H1 (cell line): ENCODE data around the gene WDR35. TPM values are rescaled to one million over a fixed set of nuclear protein-coding genes. Genes with fewer than 3 reads are reported as not detected.
A peak's percentile ranks its signal among the peaks of the same experiment; 100 is the strongest.

Experiments used
- ASH2L ChIP-seq: fragments of 200-600, 300-600 bp; sonication (generic); IDR thresholded peaks from one replicate; pipeline ENCODE4 v1.7.1; 2017; ENCODE audit warnings: low read length
- MAFK ChIP-seq: IDR thresholded peaks from 2 replicates; pipeline ENCODE4 v1.6.1; 2012; ENCODE audit warnings: low read depth, mild to moderate bottlenecking, improper control_type of control experiment, low read length
- NANOG ChIP-seq: IDR thresholded peaks from 2 replicates; pipeline ENCODE4 v1.6.1; 2011; ENCODE audit warnings: low read length, low read depth, mild to moderate bottlenecking, inconsistent platforms; ENCODE audit not compliant: insufficient read depth, poor library complexity, severe bottlenecking
- RAD21 ChIP-seq, 2 experiments: IDR thresholded peaks in 1 of 2; conservative IDR thresholded peaks in 1 of 2; 2 replicates each; pipeline ENCODE4 v1.6.1; 2011; ENCODE audit warnings: low read depth in 2 of 2, low read length in 2 of 2, improper control_type of control experiment in 1 of 2, inconsistent platforms in 1 of 2, mild to moderate bottlenecking in 1 of 2, moderate library complexity in 1 of 2
- SP1 ChIP-seq: IDR thresholded peaks from 2 replicates; pipeline ENCODE4 v1.6.1; 2011; ENCODE audit warnings: low read depth, low read length
- polyA plus RNA-seq, 7 experiments: library from polyadenylated mRNA; depleted of rRNA in 3 of 7; stranded (reverse) in 5 of 7; unstranded in 2 of 7; fragments of >200 nt in 5 of 7; fragments of 200-250 nt in 2 of 7; gene quantifications; 1 replicate in 5 of 7; 2 replicates in 1 of 7; 4 replicates in 1 of 7; pipeline versions ENCODE4 v1.2.1 to v1.2.3, GENCODE V29; 2011 to 2013; ENCODE audit warnings: missing spikeins in 2 of 7, mixed read lengths in 2 of 7
- total RNA-seq: library from RNA; stranded (reverse); fragmentation: NEBNext Ultra II Directional; extraction: Animal tissue kit (Norgen Biotek cat#: 25700); gene quantifications from 2 replicates; pipeline ENCODE4 v1.2.1, GENCODE V29; 2021
- TF ChIP-seq, protein P1 (sequence below), 3 experiments: IDR thresholded peaks; 1 replicate in 2 of 3; 2 replicates in 1 of 3; pipeline versions ENCODE4 v1.5.1 to v1.6.1; 2011; ENCODE audit warnings: low read length in 3 of 3, mild to moderate bottlenecking in 3 of 3, inconsistent platforms in 2 of 3, low read depth in 1 of 3, moderate library complexity in 1 of 3; ENCODE audit not compliant: insufficient read depth in 1 of 3; ENCODE audit errors: control extremely low read depth in 1 of 3

WDR35 gene
- total and polyA plus RNA-seq, 2 of the 8 experiments (the other 6 are each of a cell fraction or from before 2014, with no cell fraction given): 9.0 to 25.5 TPM

DNA sequence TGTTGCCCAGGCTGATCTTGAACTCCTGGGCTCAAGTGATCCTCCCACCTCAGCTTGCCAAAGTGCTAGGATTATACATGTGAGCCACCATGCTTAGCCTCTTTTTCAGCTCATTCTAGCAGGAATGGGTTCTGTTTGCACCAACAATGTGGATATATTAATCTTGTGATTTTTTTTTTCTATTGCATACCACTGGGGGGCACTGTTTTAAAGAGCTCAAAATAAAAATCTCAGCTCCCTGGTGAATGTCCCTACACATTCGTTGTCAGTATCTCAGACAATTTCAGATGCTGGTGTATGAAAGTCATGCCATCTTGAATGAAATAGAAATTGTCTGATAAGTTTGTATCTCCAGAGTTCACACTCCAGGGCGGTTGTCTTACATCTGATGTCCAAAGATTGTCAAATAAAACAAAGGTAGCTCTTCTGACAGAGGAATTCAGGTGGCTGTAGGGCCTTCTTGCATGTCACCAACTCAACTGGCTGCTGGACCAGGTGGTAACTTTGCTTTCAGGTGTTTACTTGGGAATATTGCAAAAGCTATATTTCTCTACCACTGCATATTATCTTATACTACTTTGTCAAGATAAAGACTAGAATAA lies 25.7 kb upstream of the WDR35 start (continued):
- TF ChIP-seq RAD21 (IDR thresholded peaks at IDR 0.05 in 1 of 2, conservative IDR thresholded peaks at IDR 0.05 in 1 of 2; ENCODE audit: low read depth in 2 of 2, low read length in 2 of 2): peak; percentile 37 to 52
- TF ChIP-seq, protein P1, sequence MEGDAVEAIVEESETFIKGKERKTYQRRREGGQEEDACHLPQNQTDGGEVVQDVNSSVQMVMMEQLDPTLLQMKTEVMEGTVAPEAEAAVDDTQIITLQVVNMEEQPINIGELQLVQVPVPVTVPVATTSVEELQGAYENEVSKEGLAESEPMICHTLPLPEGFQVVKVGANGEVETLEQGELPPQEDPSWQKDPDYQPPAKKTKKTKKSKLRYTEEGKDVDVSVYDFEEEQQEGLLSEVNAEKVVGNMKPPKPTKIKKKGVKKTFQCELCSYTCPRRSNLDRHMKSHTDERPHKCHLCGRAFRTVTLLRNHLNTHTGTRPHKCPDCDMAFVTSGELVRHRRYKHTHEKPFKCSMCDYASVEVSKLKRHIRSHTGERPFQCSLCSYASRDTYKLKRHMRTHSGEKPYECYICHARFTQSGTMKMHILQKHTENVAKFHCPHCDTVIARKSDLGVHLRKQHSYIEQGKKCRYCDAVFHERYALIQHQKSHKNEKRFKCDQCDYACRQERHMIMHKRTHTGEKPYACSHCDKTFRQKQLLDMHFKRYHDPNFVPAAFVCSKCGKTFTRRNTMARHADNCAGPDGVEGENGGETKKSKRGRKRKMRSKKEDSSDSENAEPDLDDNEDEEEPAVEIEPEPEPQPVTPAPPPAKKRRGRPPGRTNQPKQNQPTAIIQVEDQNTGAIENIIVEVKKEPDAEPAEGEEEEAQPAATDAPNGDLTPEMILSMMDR (IDR thresholded peaks at IDR 0.05; ENCODE audit: control extremely low read depth in 1 of 3, insufficient read depth in 1 of 3, low read depth in 1 of 3, low read length in 3 of 3): peak in 2 of 3 experiments; percentile 39 to 44; a peak in 2 of 4 replicates
- no peak for TF ChIP-seq ASH2L
- no peak for TF ChIP-seq SP1
- TF ChIP-seq NANOG: no peak
- TF ChIP-seq MAFK: no peak
